Measurements from ENCODE around the gene PDCD1LG2. TPM values are rescaled to one million over a fixed set of nuclear protein-coding genes. Genes with fewer than 3 reads are reported as not detected.
"Not testable (repeated sequence)": the region's sequence is repeated elsewhere in the genome, so short reads cannot be mapped to it uniquely, and the experiment has no call there.

PDCD1LG2 gene
- polyA plus RNA-seq, 1 experiment, result 49.8 TPM

DNA sequence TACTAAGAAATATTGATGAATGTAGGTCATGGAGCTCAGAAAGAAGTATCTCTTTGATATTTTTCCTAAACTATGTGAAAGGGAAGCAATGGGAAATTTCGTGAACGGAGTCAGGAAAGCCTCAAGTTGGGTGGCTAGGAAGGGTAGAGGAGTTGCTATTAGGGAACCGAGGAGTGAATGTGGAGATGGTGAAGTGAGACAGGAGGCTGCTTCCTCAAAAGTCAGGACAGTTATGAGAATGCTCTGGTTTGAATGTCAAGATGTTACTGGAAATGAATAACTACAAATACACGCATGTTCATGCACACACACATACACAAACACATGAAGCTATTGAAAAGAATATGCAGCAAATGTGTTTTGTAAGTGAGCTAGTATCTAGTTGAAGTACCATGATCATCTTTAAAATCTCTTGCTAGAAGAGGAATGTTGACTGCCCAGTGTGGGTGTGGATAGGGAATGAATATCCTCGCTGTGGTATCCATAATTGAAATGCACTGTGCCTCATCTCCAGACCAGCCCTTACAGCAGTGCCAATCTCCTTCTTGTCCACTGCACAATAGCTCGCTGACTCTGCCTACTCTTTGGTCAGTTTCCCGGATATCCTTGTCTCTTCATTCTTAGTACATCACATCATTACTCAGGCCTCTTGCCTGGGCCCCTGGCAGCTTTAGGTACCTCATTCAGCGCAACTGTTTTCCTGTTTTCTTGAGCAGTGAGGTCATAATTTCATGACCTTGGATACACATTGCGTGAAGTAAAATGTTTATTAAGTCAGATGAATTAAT lies 21.9 kb upstream of the PDCD1LG2 start:
- no peaks in the 10 kb centered on the region for H3K36me3 ChIP-seq (ENCODE audit: control insufficient read depth, insufficient read depth, low read length)
- H3K4me3 ChIP-seq (ENCODE audit: low read depth, low read length), result no peak overlapping the region
- ChIA-PET CTCF (interaction anchor here (1.3 kb wide), 1 partner anchor 22 kb away, joined by 3 read pairs; the partner anchor contains the start of gene PDCD1LG2), POLR2A (no interaction called here)
- DNase-seq (ENCODE audit: low read depth), result no peak
- TF ChIP-seq CTCF (IDR thresholded peaks at IDR 0.05; ENCODE audit: insufficient read depth, low read depth, low read length), result no peak
- H3K27me3 ChIP-seq (ENCODE audit: control insufficient read depth, insufficient read depth, low read length), result no peaks in the 10 kb centered on the region

GRCh38 chr9:5489630-5490490 lies 20.5 kb upstream of the PDCD1LG2 start:
- POLR2A ChIA-PET, result no interaction called here
- H3K4me3 ChIP-seq (ENCODE audit: low read depth, low read length), result no peak overlapping the region
- H3K27me3 ChIP-seq (ENCODE audit: control insufficient read depth, insufficient read depth, low read length), result no peaks in the 10 kb centered on the region
- TF ChIP-seq CTCF (IDR thresholded peaks at IDR 0.05; ENCODE audit: insufficient read depth, low read depth, low read length), result no peak
- CTCF ChIA-PET, result interaction anchor here (1.3 kb wide), 1 partner anchor 25 kb away, joined by 3 read pairs; no protein-coding TSS in a partner anchor
- no peak for DNase-seq (ENCODE audit: low read depth)
- no peaks in the 10 kb centered on the region for H3K36me3 ChIP-seq (ENCODE audit: control insufficient read depth, insufficient read depth, low read length)

- H3K36me3 ChIP-seq (ENCODE audit: control insufficient read depth, insufficient read depth, low read length), result no peaks in the 10 kb centered on the region
- H3K27me3 ChIP-seq (ENCODE audit: control insufficient read depth, insufficient read depth, low read length), result no peaks in the 10 kb centered on the region
- H3K4me3 ChIP-seq (ENCODE audit: low read depth, low read length), result no peak overlapping the region
- POLR2A ChIA-PET, result no interaction called here
- no peak for DNase-seq (ENCODE audit: low read depth)
- no peak for TF ChIP-seq CTCF (IDR thresholded peaks at IDR 0.05; ENCODE audit: insufficient read depth, low read depth, low read length)
- CTCF ChIA-PET, result interaction anchor here (1.0 kb wide), 2 partner anchors 13 to 17 kb away, joined by 3 to 4 read pairs; partner anchors contain the start of gene PDCD1LG2
Observed at GRCh38 chr9:5492965-5493678, 17.2 kb upstream of the PDCD1LG2 start.

DNA sequence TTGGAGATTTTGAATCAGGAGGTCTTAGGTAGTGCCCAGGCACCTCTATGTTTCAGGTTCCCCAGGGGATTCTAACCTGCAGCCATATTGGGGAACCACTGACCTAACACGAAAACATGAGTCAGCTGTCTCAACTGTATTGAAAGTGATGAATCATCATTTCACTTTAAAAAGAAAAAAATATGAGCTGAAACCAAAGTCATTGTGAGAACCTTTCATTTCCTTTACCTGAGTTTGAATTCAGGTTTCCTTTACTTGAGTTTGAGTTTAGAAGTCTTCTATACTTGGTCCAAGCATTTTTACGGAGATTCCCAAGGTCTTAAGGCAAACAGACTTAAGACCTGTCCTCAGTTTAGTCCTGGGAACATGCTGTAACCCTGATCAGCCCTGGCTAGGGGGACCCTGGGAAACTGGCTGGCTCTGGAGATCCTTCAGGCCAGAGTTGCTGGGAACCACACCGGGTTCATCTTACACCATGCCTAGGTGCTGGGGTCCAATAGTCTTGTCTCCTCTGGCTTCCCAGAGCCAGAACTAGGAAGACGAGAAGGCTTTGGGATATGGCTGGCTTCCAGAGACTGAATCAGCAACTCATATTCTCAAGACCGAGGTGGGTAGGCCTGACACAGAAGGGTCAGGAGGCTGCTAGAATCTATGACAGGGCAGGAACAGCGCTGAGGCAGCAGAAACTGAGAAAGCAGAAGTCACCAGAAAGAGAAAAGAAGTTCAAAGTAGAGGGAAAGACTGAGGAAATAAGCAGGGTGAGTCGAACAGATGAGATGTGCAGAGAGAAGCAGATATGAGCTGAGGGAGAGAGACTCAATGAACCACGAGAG lies 16.4 kb upstream of the PDCD1LG2 start:
- H3K36me3 ChIP-seq (ENCODE audit: control insufficient read depth, insufficient read depth, low read length), result no peaks in the 10 kb centered on the region
- no peaks in the 10 kb centered on the region for H3K27me3 ChIP-seq (ENCODE audit: control insufficient read depth, insufficient read depth, low read length)
- DNase-seq (ENCODE audit: low read depth), result no peak
- CTCF ChIA-PET, result interaction anchor here (1.0 kb wide), 2 partner anchors 14 to 17 kb away, joined by 3 to 4 read pairs; partner anchors contain the start of gene PDCD1LG2
- POLR2A ChIA-PET, result interaction anchor here (0.7 kb wide), 1 partner anchor 486 kb away, joined by 6 read pairs; no protein-coding TSS in a partner anchor
- TF ChIP-seq CTCF (IDR thresholded peaks at IDR 0.05; ENCODE audit: insufficient read depth, low read depth, low read length), result no peak
- H3K4me3 ChIP-seq (ENCODE audit: low read depth, low read length), result no peak overlapping the region

DNA sequence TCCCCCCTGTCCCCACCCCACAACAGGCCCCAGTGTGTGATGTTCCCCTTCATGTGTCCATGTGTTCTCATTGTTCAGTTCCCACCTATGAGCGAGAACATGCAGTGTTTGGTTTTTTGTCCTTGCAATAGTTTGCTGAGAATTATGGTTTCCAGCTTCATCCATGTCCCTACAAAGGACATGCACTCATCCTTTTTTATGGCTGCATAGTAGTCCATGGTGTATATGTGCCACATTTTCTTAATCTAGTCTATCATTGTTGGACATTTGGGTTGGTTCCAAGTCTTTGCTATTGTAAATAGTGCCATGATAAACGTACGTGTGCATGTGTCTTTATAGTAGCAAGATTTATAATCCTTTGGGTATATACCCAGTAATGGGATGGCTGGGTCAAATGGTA lies 15.6 kb upstream of the PDCD1LG2 start:
- POLR2A ChIA-PET, result interaction anchor here (0.7 kb wide), 1 partner anchor 487 kb away, joined by 6 read pairs; no protein-coding TSS in a partner anchor
- H3K4me3 ChIP-seq (ENCODE audit: low read depth, low read length); H3K36me3 ChIP-seq (ENCODE audit: control insufficient read depth, insufficient read depth, low read length); DNase-seq (ENCODE audit: low read depth); CTCF ChIA-PET; H3K27me3 ChIP-seq (ENCODE audit: control insufficient read depth, insufficient read depth, low read length): not testable (repeated sequence)

Data from BJ (cell line).